SK-N-SH treated with all-trans-retinoic acid at 6 μM for 48 hours (cell line): Measurements from ENCODE around the gene TMEM178A.

Experiments used
- ATAC-seq: fragments of 200-7000 bp; cut with Tn5 transposase; 3 replicates; pipeline ENCODE4 v1.9.1; 2020; ENCODE audit warnings: mild to moderate bottlenecking, moderate library complexity
- ARNTL ChIP-seq: fragments of 450-650 bp; formaldehyde crosslinking; IDR thresholded peaks from 2 replicates; pipeline ENCODE4 v1.5.0; 2020; ENCODE audit warnings: low read depth, mild to moderate bottlenecking, moderate library complexity, borderline replicate concordance
- BACH2 ChIP-seq: fragments of 250-450 bp; sonication (Bioruptor Pico); IDR thresholded peaks from 2 replicates; pipeline ENCODE4 v1.9.0; 2021; ENCODE audit warnings: mild to moderate bottlenecking, borderline replicate concordance
- ESRRG ChIP-seq: fragments of 250-450 bp; sonication (Bioruptor Pico); IDR thresholded peaks from 2 replicates; pipeline ENCODE4 v1.6.1; 2021; ENCODE audit warnings: mild to moderate bottlenecking
- GLIS3 ChIP-seq: fragments of 250-450 bp; sonication (Bioruptor Pico); IDR thresholded peaks from 2 replicates; pipeline ENCODE4 v1.5.0; 2020; ENCODE audit warnings: mild to moderate bottlenecking, moderate library complexity
- OSR1 ChIP-seq: fragments of 250-450 bp; sonication (Bioruptor Pico); IDR thresholded peaks from 2 replicates; pipeline ENCODE4 v1.8.0; 2022; ENCODE audit warnings: moderate library complexity, mild to moderate bottlenecking, inconsistent platforms
- PPARA ChIP-seq: fragments of 250-450 bp; sonication (Bioruptor Pico); IDR thresholded peaks from 2 replicates; pipeline ENCODE4 v1.5.0; 2020; ENCODE audit warnings: mild to moderate bottlenecking, borderline replicate concordance
- RARB ChIP-seq: fragments of 250-450 bp; sonication (Bioruptor Pico); IDR thresholded peaks from 2 replicates; pipeline ENCODE4 v1.8.0; 2021; ENCODE audit warnings: mild to moderate bottlenecking, moderate library complexity
- SNAI2 ChIP-seq: fragments of 250-450 bp; sonication (Bioruptor Pico); IDR thresholded peaks from 2 replicates; pipeline ENCODE4 v1.5.0; 2020; ENCODE audit warnings: mild to moderate bottlenecking, moderate library complexity
- TCF4 ChIP-seq: fragments of 250-450 bp; sonication (Bioruptor Pico); IDR thresholded peaks from 2 replicates; pipeline ENCODE4 v1.8.0; 2021; ENCODE audit warnings: mild to moderate bottlenecking, moderate library complexity, borderline replicate concordance
- TOX ChIP-seq: fragments of 250-450 bp; sonication (Bioruptor Pico); IDR thresholded peaks from 2 replicates; pipeline ENCODE4 v1.8.0; 2021; ENCODE audit warnings: mild to moderate bottlenecking, moderate library complexity, borderline replicate concordance
- ZC3H10 ChIP-seq: fragments of 250-450 bp; sonication (Bioruptor Pico); IDR thresholded peaks from 2 replicates; pipeline ENCODE4 v1.5.1; 2021; ENCODE audit warnings: mild to moderate bottlenecking, moderate library complexity
- ZFP3 ChIP-seq: fragments of 250-450 bp; sonication (Bioruptor Pico); IDR thresholded peaks from 2 replicates; pipeline ENCODE4 v1.5.0; 2020; ENCODE audit warnings: mild to moderate bottlenecking, moderate library complexity
- ZFP30 ChIP-seq: fragments of 450-650 bp; formaldehyde crosslinking; IDR thresholded peaks from 2 replicates; pipeline ENCODE4 v1.5.0; 2022; ENCODE audit warnings: mild to moderate bottlenecking, moderate library complexity
- ZNF565 ChIP-seq: fragments of 450-650 bp; formaldehyde crosslinking; conservative IDR thresholded peaks from 2 replicates; pipeline ENCODE4 v1.5.0; 2020; ENCODE audit warnings: low read depth, mild to moderate bottlenecking, moderate library complexity
- ZNF8 ChIP-seq: fragments of 450-650 bp; formaldehyde crosslinking; IDR thresholded peaks from 2 replicates; pipeline ENCODE4 v1.5.0; 2020; ENCODE audit warnings: mild to moderate bottlenecking, moderate library complexity
- TF ChIP-seq, protein P1 (sequence below): fragments of 250-450 bp; sonication (Bioruptor Pico); IDR thresholded peaks from 2 replicates; pipeline ENCODE4 v1.8.0; 2021; ENCODE audit warnings: low read depth, mild to moderate bottlenecking, moderate library complexity, borderline replicate concordance
- TF ChIP-seq, protein P2 (sequence below): fragments of 250-450 bp; sonication (Bioruptor Pico); IDR thresholded peaks from 2 replicates; pipeline ENCODE4 v1.5.1; 2021; ENCODE audit warnings: mild to moderate bottlenecking, moderate library complexity
- TF ChIP-seq, protein P3 (sequence below): fragments of 250-450 bp; sonication (Bioruptor Pico); IDR thresholded peaks from 2 replicates; pipeline ENCODE4 v1.8.0; 2020; ENCODE audit warnings: mild to moderate bottlenecking, moderate library complexity, borderline replicate concordance
- TF ChIP-seq, protein P4 (sequence below): fragments of 250-450 bp; sonication (Bioruptor Pico); IDR thresholded peaks from 2 replicates; pipeline ENCODE4 v1.5.1; 2020; ENCODE audit warnings: low read depth, mild to moderate bottlenecking, moderate library complexity
- TF ChIP-seq, protein P5 (sequence below): fragments of 250-450 bp; sonication (Bioruptor Pico); IDR thresholded peaks from 2 replicates; pipeline ENCODE4 v1.5.0; 2020; ENCODE audit warnings: mild to moderate bottlenecking, moderate library complexity

The TMEM178A gene

GRCh38 chr2:39618736-39619135 is 47.0 kb upstream of the TMEM178A start:
- TF ChIP-seq TCF4, result no peak
- TF ChIP-seq ARNTL (CRISPR knock-in tag), result no peak
- ATAC-seq, result no peak

DNA sequence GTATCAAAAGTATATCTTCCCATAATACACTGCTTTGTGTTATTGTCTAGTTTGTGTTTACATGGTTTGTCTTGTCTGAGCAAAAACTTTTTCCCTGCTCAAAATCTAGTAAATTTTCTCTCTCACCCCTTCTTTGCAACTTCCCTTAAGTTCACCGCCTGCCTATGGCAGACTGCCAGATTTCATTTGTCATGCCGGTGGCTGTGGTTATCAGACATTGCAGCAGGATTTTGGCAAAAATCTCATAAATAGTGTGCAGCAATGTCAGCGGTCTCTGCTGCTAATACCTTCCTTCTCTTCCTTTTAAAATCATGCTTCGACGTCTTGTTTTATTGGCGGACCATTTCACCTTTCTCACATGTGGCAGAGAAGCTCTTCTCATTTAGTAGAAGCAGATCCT is 45.6 kb upstream of the TMEM178A start:
- TF ChIP-seq, protein P1, sequence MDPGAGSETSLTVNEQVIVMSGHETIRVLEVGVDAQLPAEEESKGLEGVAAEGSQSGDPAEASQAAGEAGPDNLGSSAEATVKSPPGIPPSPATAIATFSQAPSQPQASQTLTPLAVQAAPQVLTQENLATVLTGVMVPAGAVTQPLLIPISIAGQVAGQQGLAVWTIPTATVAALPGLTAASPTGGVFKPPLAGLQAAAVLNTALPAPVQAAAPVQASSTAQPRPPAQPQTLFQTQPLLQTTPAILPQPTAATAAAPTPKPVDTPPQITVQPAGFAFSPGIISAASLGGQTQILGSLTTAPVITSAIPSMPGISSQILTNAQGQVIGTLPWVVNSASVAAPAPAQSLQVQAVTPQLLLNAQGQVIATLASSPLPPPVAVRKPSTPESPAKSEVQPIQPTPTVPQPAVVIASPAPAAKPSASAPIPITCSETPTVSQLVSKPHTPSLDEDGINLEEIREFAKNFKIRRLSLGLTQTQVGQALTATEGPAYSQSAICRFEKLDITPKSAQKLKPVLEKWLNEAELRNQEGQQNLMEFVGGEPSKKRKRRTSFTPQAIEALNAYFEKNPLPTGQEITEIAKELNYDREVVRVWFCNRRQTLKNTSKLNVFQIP, result no peak
- TF ChIP-seq TCF4 (no peak), TOX (CRISPR knock-in tag) (no peak), OSR1 (CRISPR knock-in tag) (no peak), ARNTL (CRISPR knock-in tag) (no peak), ZC3H10 (CRISPR knock-in tag) (no peak), PPARA (no peak), ZFP3 (CRISPR knock-in tag) (no peak), ESRRG (CRISPR knock-in tag) (no peak), BACH2 (CRISPR knock-in tag) (no peak), SNAI2 (CRISPR knock-in tag) (no peak), RARB (CRISPR knock-in tag) (no peak), ZNF565 (no peak), GLIS3 (CRISPR knock-in tag) (no peak), ZFP30 (CRISPR knock-in tag) (no peak)
- TF ChIP-seq, protein P2, sequence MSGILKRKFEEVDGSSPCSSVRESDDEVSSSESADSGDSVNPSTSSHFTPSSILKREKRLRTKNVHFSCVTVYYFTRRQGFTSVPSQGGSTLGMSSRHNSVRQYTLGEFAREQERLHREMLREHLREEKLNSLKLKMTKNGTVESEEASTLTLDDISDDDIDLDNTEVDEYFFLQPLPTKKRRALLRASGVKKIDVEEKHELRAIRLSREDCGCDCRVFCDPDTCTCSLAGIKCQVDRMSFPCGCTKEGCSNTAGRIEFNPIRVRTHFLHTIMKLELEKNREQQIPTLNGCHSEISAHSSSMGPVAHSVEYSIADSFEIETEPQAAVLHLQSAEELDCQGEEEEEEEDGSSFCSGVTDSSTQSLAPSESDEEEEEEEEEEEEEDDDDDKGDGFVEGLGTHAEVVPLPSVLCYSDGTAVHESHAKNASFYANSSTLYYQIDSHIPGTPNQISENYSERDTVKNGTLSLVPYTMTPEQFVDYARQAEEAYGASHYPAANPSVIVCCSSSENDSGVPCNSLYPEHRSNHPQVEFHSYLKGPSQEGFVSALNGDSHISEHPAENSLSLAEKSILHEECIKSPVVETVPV (CRISPR knock-in tag), result no peak
- TF ChIP-seq, protein P3, sequence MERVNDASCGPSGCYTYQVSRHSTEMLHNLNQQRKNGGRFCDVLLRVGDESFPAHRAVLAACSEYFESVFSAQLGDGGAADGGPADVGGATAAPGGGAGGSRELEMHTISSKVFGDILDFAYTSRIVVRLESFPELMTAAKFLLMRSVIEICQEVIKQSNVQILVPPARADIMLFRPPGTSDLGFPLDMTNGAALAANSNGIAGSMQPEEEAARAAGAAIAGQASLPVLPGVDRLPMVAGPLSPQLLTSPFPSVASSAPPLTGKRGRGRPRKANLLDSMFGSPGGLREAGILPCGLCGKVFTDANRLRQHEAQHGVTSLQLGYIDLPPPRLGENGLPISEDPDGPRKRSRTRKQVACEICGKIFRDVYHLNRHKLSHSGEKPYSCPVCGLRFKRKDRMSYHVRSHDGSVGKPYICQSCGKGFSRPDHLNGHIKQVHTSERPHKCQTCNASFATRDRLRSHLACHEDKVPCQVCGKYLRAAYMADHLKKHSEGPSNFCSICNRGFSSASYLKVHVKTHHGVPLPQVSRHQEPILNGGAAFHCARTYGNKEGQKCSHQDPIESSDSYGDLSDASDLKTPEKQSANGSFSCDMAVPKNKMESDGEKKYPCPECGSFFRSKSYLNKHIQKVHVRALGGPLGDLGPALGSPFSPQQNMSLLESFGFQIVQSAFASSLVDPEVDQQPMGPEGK (CRISPR knock-in tag), result no peak
- TF ChIP-seq, protein P4, sequence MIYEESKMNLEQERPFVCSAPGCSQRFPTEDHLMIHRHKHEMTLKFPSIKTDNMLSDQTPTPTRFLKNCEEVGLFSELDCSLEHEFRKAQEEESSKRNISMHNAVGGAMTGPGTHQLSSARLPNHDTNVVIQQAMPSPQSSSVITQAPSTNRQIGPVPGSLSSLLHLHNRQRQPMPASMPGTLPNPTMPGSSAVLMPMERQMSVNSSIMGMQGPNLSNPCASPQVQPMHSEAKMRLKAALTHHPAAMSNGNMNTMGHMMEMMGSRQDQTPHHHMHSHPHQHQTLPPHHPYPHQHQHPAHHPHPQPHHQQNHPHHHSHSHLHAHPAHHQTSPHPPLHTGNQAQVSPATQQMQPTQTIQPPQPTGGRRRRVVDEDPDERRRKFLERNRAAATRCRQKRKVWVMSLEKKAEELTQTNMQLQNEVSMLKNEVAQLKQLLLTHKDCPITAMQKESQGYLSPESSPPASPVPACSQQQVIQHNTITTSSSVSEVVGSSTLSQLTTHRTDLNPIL (CRISPR knock-in tag), result no peak
- ATAC-seq, result peak; percentile 54; the same call in 2 of the 3 replicates

DNA sequence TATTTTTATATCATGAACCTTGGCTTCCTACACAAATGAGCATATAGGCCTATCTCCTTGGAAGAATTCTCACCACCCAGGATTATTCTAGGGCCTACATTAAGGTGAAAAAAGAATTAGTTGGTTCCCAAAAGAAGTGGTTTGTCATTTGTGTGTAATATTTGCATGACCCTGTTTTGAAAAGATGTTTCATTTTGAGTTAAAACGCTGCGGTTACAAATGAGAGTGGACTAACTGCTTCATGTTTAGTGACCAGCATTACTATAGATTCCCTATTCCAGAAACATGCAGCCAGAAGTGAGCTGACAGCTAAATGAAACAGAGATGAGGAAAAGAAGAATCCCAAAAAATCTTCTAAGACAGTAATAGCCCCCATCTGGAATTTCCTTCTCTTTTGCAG is 44.1 kb upstream of the TMEM178A start:
- TF ChIP-seq GLIS3 (CRISPR knock-in tag) (no peak), ARNTL (CRISPR knock-in tag) (no peak), ZFP30 (CRISPR knock-in tag) (no peak), ZNF8 (CRISPR knock-in tag) (no peak)
- TF ChIP-seq, protein P5, sequence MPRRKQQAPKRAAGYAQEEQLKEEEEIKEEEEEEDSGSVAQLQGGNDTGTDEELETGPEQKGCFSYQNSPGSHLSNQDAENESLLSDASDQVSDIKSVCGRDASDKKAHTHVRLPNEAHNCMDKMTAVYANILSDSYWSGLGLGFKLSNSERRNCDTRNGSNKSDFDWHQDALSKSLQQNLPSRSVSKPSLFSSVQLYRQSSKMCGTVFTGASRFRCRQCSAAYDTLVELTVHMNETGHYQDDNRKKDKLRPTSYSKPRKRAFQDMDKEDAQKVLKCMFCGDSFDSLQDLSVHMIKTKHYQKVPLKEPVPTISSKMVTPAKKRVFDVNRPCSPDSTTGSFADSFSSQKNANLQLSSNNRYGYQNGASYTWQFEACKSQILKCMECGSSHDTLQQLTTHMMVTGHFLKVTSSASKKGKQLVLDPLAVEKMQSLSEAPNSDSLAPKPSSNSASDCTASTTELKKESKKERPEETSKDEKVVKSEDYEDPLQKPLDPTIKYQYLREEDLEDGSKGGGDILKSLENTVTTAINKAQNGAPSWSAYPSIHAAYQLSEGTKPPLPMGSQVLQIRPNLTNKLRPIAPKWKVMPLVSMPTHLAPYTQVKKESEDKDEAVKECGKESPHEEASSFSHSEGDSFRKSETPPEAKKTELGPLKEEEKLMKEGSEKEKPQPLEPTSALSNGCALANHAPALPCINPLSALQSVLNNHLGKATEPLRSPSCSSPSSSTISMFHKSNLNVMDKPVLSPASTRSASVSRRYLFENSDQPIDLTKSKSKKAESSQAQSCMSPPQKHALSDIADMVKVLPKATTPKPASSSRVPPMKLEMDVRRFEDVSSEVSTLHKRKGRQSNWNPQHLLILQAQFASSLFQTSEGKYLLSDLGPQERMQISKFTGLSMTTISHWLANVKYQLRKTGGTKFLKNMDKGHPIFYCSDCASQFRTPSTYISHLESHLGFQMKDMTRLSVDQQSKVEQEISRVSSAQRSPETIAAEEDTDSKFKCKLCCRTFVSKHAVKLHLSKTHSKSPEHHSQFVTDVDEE, result no peak
- TF ChIP-seq, protein P4 (CRISPR knock-in tag), result no peak
- no peak for ATAC-seq
